BLaER1 (cell line): ENCODE data around the gene TGFBR3.

Experiments
- H3K27ac ChIP-seq: shearing (Covaris generic); formaldehyde crosslinking; 2 replicates; pipeline ENCODE4 v1.8.1; 2022
- H3K27me3 ChIP-seq: shearing (Covaris generic); formaldehyde crosslinking; 2 replicates; pipeline ENCODE4 v1.8.1; 2022
- H3K36me3 ChIP-seq: shearing (Covaris generic); formaldehyde crosslinking; 2 replicates; pipeline ENCODE4 v1.8.1; 2022
- H3K4me1 ChIP-seq: shearing (Covaris generic); formaldehyde crosslinking; 2 replicates; pipeline ENCODE4 v1.8.1; 2022
- H3K4me2 ChIP-seq: shearing (Covaris generic); formaldehyde crosslinking; 2 replicates; pipeline ENCODE4 v1.8.1; 2022
- H3K4me3 ChIP-seq: shearing (Covaris generic); formaldehyde crosslinking; 2 replicates; pipeline ENCODE4 v1.8.1; 2022
- H3K9ac ChIP-seq: shearing (Covaris generic); formaldehyde crosslinking; 2 replicates; pipeline ENCODE4 v1.8.1; 2022
- H3K9me3 ChIP-seq: shearing (Covaris generic); formaldehyde crosslinking; 2 replicates; pipeline ENCODE4 v1.8.1; 2022
- H4K20me1 ChIP-seq: shearing (Covaris generic); formaldehyde crosslinking; 2 replicates; pipeline ENCODE4 v1.8.1; 2022
- Cebpa-rat ChIP-seq: shearing (Covaris generic); IDR thresholded peaks from 2 replicates; pipeline ENCODE4 v1.8.1; 2022

Gene TGFBR3

DNA sequence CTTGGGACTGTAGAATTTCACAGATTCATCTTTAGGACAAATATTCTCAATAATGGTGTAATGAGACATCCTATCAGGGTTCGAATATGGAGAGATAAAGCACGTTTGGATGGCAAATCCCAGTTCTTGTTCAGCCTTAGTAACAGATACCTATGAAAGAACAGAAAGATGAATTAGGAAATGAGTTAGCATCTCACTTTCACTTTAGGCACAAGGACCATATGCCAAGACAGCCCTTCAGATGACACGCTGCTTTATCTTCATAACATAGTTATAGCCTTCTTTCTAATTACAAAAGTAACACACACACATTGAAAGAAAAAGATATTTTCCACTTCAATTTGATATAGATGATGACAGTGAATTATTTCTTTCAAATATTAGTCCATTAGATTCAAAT, 173.6 kb downstream of the TGFBR3 start:
- no peaks in the 10 kb centered on the region for H4K20me1 ChIP-seq
- no peaks in the 10 kb centered on the region for H3K27me3 ChIP-seq
- H3K4me3 ChIP-seq: peak overlapping the region; percentile 34
- TF ChIP-seq Cebpa-rat: no peak
- peak overlapping the region; percentile 1; the same call in 1 of the 2 replicates for H3K9ac ChIP-seq
- peaks cover 16% of the 10 kb centered on the region for H3K36me3 ChIP-seq
- peak overlapping the region; percentile 83 for H3K4me2 ChIP-seq
- H3K9me3 ChIP-seq: no peaks in the 10 kb centered on the region; the same call in 1 of the 2 replicates
- H3K4me1 ChIP-seq: peaks cover 67% of the 10 kb centered on the region
- peak overlapping the region; percentile 80 for H3K27ac ChIP-seq

DNA sequence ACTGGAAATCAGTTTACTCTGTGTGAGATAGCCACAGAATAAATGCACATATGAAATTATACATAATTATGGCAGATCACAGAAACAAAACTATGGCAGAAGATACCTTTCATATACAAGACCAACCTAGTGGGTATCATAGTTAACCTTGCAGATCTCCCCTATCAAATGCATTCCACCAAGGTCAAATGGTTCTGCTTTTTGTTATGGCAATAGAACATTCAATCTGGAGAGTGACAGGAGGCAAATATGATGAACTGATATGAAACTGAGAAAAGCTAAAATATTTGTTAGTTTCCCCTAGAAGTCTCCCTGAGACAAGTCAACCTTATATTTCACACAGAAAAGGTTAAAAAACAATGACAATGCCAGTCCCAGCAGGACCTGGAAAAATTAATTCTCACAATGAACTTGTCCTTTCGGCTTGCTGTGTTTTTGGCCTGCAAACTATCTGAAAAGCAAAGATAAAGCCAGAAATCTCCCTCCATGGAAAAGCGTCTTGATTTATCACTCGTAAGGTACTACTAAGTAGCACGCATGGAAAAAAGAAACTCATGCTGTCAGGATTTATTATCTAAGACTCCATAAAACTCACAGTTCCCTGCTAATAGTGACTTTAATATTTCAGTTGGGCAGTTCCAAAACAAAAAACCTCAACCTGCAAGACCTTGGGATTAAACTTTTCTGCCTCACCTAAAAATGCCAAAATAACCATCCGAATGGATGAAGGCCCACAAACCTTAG, 174.3 kb downstream of the TGFBR3 start:
- Histone ChIP-seq H3K36me3 (peaks cover 20% of the 10 kb centered on the region), H3K27ac (peak overlapping the region; percentile 80), H3K4me3 (peak overlapping the region; percentile 34; the same call in 1 of the 2 replicates), H3K27me3 (no peaks in the 10 kb centered on the region), H3K4me1 (peaks cover 64% of the 10 kb centered on the region), H3K9me3 (no peaks in the 10 kb centered on the region; the same call in 1 of the 2 replicates), H4K20me1 (no peaks in the 10 kb centered on the region), H3K4me2 (peak overlapping the region; percentile 83), H3K9ac (peak overlapping the region; percentile 1; the same call in 1 of the 2 replicates)
- no peak for TF ChIP-seq Cebpa-rat

DNA sequence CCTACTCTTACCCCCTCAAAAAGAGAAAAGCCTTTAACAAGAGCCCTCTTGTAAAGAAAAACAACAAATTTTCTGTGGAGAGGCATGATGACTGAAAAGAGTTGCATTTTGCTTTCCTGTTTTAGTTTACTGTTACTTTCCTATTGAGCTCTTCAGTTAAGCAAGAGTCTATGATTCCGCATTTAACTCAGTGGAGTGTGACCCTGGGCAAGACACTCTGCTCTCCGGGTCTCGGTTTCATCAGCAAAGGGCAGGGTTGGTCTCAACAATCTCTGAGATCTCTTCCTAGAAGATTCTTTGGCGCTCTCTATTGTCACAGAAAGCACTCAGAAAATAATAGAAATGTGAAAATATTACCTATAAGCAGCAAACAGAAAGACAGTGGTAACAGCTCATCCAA, 175.7 kb downstream of the TGFBR3 start:
- Histone ChIP-seq H3K27me3 (no peaks in the 10 kb centered on the region), H3K9ac (peak overlapping the region; percentile 57; the same call in 1 of the 2 replicates)

DNA sequence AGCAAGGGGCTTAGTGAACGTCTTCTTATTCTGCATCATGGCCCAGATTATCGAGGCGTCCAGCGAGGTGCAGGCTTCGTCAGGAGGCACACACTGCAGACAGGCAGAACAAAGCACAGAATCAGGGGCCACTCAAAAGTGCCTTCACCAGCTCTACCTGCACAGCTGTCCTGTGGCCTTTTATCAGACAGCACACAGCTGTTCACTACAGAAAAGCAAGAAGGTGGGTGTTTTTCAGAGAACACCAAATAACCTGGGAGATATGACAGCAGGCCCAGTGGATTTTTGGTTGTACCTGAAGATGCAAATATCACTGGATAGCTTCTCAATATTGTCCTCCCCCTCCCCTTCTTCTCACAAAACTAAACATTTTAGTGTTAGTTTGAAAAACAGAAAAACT, 177.3 kb downstream of the TGFBR3 start:
- TF ChIP-seq Cebpa-rat: no peak
- peaks cover 28% of the 10 kb centered on the region for H3K36me3 ChIP-seq
- H4K20me1 ChIP-seq: no peaks in the 10 kb centered on the region
- H3K27me3 ChIP-seq: no peaks in the 10 kb centered on the region
- peaks cover 44% of the 10 kb centered on the region for H3K4me1 ChIP-seq
- no peak overlapping the region for H3K4me2 ChIP-seq
- no peak overlapping the region for H3K4me3 ChIP-seq
- no peak overlapping the region for H3K27ac ChIP-seq
- H3K9ac ChIP-seq: no peak overlapping the region
- no peaks in the 10 kb centered on the region; the same call in 1 of the 2 replicates for H3K9me3 ChIP-seq

More for the DNA sequence above, 175.7 kb downstream of the TGFBR3 start:
- peak overlapping the region; percentile 83 for H3K4me2 ChIP-seq
- H3K4me1 ChIP-seq: peaks cover 56% of the 10 kb centered on the region
- H3K9me3 ChIP-seq: no peaks in the 10 kb centered on the region; the same call in 1 of the 2 replicates
- peak overlapping the region; percentile 76 for H3K27ac ChIP-seq
- H3K36me3 ChIP-seq: peaks cover 28% of the 10 kb centered on the region
- H3K4me3 ChIP-seq: peak overlapping the region; percentile 32; the same call in 1 of the 2 replicates
- H4K20me1 ChIP-seq: no peaks in the 10 kb centered on the region
- TF ChIP-seq Cebpa-rat: peak; percentile 30; the same call in 1 of the 2 replicates

DNA sequence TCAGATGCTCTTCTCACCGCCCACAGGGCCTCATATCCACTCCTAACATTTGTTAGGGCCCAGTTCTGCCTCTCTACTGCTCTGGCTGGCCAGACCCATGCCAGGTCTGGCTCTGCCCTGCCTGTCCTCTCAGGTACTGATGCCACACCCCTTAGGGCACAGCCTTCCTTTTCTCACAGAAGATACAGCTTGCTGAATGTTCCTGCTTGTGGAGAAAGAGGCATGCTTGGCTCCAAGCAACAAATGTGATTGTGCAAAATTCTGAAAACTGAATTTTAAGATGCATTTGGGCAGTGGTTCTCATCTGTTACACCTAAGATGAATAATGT, 178.1 kb downstream of the TGFBR3 start:
- H3K9ac ChIP-seq: no peak overlapping the region
- no peak overlapping the region for H3K27ac ChIP-seq
- H4K20me1 ChIP-seq: no peaks in the 10 kb centered on the region
- H3K27me3 ChIP-seq: no peaks in the 10 kb centered on the region
- H3K36me3 ChIP-seq: peaks cover 28% of the 10 kb centered on the region
- H3K9me3 ChIP-seq: no peaks in the 10 kb centered on the region; the same call in 1 of the 2 replicates
- H3K4me2 ChIP-seq: no peak overlapping the region
- no peak for TF ChIP-seq Cebpa-rat
- peaks cover 35% of the 10 kb centered on the region for H3K4me1 ChIP-seq
- H3K4me3 ChIP-seq: no peak overlapping the region

DNA sequence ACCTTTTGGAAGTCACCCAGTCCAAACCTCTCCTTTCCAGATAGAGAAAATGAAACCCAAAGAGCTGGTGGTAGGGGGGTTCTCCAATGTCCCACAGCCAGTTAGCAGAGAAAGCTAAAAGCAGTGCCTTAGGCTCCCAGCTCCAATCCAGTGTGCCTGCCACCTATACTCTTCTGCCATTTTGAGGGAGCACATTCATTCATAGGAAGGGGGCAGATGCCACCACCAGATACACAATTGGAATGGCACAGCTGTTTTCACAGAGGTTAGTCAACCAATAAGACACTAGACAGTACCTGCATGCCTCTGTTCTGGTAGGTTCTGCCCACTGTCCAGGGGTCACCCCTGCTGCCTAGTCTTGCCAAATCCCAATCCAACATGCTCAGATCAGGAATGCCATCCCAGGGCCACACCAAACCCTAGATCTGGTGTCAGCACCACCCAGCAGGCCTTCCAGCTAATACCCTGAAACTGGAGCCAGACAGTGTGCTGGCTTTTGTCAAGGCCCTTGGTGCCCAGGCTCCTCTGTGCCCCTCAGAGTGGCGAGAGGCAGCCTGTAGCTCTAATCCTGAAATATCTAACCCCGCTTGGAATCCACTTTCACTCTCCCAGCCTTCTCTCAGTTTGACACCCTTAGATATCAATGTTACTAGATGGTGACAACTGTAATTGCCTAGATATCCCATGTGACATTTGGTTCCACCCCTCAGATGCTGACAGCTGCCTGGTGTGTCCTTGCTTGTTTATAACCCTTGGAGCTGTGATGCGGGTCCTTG, 178.6 kb downstream of the TGFBR3 start:
- no peak overlapping the region for H3K27ac ChIP-seq
- H3K4me3 ChIP-seq: no peak overlapping the region
- no peaks in the 10 kb centered on the region for H3K27me3 ChIP-seq
- no peak overlapping the region for H3K4me2 ChIP-seq
- no peak for TF ChIP-seq Cebpa-rat
- no peaks in the 10 kb centered on the region; the same call in 1 of the 2 replicates for H3K9me3 ChIP-seq
- peaks cover 28% of the 10 kb centered on the region for H3K36me3 ChIP-seq
- no peak overlapping the region for H3K9ac ChIP-seq
- H4K20me1 ChIP-seq: no peaks in the 10 kb centered on the region
- peaks cover 30% of the 10 kb centered on the region for H3K4me1 ChIP-seq

DNA sequence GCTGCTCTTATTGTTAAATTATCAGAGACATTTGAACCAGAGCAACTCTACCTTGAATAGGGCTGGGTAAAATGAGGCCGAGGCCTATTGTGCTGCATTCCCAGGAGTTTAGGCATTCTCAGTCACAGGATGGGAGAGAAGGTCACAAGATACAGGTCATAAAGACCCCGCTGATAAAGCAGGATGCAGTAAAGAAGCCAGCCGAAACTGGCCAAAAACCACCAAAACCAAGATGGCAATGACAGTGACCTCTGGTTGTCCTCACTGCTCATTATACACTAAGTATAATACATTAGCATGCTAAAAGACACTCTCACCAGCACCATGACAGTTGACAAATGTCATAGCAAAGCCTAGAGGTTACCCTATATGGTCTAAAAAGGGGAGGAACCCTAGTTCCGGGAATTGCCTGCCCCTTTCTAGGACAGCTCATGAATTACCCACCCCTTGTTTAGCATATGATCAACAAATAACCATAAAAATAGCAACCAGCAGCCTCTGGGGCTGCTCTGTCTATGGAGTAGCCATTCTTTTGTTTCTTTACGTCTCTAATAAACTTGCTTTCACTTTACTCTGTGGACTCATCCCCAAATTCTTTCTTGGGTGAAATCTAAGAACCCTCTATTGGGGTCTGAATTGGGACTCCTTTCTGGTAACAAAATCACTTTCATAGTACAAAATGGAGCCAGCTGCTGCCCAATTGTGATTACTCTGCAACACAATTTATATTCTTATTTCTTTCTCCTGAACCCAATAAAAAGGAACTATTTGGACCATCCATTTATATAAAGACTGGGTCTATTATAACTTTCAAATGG, 179.6 kb downstream of the TGFBR3 start:
- no peak overlapping the region for H3K4me3 ChIP-seq
- H3K4me1 ChIP-seq: peaks cover 27% of the 10 kb centered on the region
- peaks cover 28% of the 10 kb centered on the region for H3K36me3 ChIP-seq
- H4K20me1 ChIP-seq: no peaks in the 10 kb centered on the region
- H3K27me3 ChIP-seq: no peaks in the 10 kb centered on the region
- H3K4me2 ChIP-seq: no peak overlapping the region
- TF ChIP-seq Cebpa-rat: no peak
- no peak overlapping the region for H3K27ac ChIP-seq
- no peaks in the 10 kb centered on the region; the same call in 1 of the 2 replicates for H3K9me3 ChIP-seq
- H3K9ac ChIP-seq: no peak overlapping the region

DNA sequence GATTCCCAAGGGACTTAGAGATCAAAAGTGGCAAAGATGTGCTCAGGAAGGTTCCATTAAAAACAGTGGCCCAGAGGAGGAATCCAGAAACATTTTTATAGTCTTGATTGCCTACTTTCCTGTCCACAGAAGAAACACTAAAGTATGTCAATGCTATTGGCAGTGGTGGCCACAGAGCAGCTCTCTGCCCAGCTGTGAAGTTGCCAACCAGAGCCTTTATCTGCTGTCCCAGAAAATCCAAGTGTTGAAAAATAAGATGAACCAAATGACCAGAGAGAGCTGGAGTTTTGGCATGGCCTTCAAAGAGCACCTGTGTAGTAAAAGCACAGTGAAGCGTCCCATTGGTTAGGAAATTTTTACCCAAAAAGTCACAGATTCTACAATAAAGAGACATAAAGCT, 181.2 kb downstream of the TGFBR3 start:
- H3K36me3 ChIP-seq: peaks cover 28% of the 10 kb centered on the region
- no peak overlapping the region for H3K9ac ChIP-seq
- H4K20me1 ChIP-seq: no peaks in the 10 kb centered on the region

DNA sequence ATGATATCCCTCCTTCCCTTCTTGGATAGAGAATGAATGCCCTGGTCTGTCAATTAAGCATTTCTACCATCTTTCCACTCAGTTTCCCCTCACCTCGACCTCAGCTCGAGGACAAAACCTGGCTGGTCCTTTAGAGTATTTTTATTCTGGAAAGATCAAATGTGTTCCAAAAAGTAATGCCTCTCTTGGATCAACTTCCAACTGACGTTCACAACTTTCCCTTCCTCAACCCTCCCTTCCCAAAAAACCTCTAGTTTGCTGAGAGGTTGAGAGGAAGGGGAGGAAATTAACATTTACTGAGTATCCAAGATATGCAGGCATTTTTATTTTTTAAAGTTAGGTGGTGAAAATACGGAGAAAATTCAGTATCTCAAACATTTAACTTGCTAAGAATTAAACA, 182.9 kb downstream of the TGFBR3 start:
- no peaks in the 10 kb centered on the region for H3K27me3 ChIP-seq
- no peak overlapping the region for H3K4me2 ChIP-seq
- no peak overlapping the region for H3K27ac ChIP-seq
- no peaks in the 10 kb centered on the region for H3K9me3 ChIP-seq
- no peaks in the 10 kb centered on the region for H4K20me1 ChIP-seq
- peaks cover 13% of the 10 kb centered on the region for H3K4me1 ChIP-seq
- TF ChIP-seq Cebpa-rat: no peak
- H3K9ac ChIP-seq: no peak overlapping the region
- H3K36me3 ChIP-seq: peaks cover 19% of the 10 kb centered on the region
- H3K4me3 ChIP-seq: no peak overlapping the region

More for the DNA sequence above, 181.2 kb downstream of the TGFBR3 start:
- no peak overlapping the region for H3K4me2 ChIP-seq
- no peak for TF ChIP-seq Cebpa-rat
- no peaks in the 10 kb centered on the region for H3K27me3 ChIP-seq
- no peak overlapping the region for H3K27ac ChIP-seq
- no peaks in the 10 kb centered on the region; the same call in 1 of the 2 replicates for H3K9me3 ChIP-seq
- H3K4me1 ChIP-seq: peaks cover 17% of the 10 kb centered on the region
- no peak overlapping the region for H3K4me3 ChIP-seq
